Suprapubic skin (tissue), 3 donors: Measurements from ENCODE around the gene LEMD3.

Experiments
- POLR2AphosphoS5 ChIP-seq, 3 donors: sonication (generic); formaldehyde crosslinking; IDR thresholded peaks; one replicate each; pipeline ENCODE4 v1.6.1; 2017; ENCODE audit warnings: antibody characterized with exemption in 3 of 3
- TF ChIP-seq, protein P1 (sequence below), 2 donors: fragments of 200-600 bp in 1 of 2; fragments of 450-650 bp in 1 of 2; sonication (generic) in 1 of 2; IDR thresholded peaks; one replicate each; pipeline ENCODE4 v1.5.1; 2016 to 2019; ENCODE audit warnings: antibody characterized with exemption in 2 of 2, mild to moderate bottlenecking in 1 of 2, moderate library complexity in 1 of 2

DNA sequence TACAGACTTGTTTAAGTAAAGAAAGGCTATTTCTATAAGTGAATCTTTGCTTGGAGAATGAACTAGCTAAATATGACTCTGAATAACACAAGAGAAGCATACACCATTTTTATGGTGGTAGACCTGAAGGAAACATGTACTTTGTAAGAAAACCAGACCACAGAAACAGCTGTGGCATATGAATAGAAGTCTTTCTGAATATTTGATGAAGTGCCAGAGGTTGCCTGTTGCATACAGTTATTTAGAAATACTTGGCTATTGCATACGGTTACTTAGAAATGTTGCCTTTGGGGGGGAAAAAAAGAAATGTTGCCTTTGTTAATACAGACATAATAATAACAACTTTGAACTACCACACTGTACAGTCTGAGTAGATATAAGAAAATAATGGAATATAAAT, 16.8 kb upstream of the LEMD3 start:
- TF ChIP-seq, protein P1, sequence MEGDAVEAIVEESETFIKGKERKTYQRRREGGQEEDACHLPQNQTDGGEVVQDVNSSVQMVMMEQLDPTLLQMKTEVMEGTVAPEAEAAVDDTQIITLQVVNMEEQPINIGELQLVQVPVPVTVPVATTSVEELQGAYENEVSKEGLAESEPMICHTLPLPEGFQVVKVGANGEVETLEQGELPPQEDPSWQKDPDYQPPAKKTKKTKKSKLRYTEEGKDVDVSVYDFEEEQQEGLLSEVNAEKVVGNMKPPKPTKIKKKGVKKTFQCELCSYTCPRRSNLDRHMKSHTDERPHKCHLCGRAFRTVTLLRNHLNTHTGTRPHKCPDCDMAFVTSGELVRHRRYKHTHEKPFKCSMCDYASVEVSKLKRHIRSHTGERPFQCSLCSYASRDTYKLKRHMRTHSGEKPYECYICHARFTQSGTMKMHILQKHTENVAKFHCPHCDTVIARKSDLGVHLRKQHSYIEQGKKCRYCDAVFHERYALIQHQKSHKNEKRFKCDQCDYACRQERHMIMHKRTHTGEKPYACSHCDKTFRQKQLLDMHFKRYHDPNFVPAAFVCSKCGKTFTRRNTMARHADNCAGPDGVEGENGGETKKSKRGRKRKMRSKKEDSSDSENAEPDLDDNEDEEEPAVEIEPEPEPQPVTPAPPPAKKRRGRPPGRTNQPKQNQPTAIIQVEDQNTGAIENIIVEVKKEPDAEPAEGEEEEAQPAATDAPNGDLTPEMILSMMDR (IDR thresholded peaks at IDR 0.05), result no peak
- no peak for TF ChIP-seq POLR2AphosphoS5 (IDR thresholded peaks at IDR 0.05)
